GM18907 (cell line): Measurements from ENCODE around the gene ACER2.
"Not testable (repeated sequence)": the region's sequence is repeated elsewhere in the genome, so short reads cannot be mapped to it uniquely, and the experiment has no call there.

Source experiments
- ATAC-seq: cut with Tn5 transposase; IDR thresholded peaks from one replicate; pipeline ENCODE4 v1.9.1; 2021; ENCODE audit warnings: mild to moderate bottlenecking, moderate library complexity; ENCODE audit not compliant: unreplicated experiment

Gene ACER2

DNA sequence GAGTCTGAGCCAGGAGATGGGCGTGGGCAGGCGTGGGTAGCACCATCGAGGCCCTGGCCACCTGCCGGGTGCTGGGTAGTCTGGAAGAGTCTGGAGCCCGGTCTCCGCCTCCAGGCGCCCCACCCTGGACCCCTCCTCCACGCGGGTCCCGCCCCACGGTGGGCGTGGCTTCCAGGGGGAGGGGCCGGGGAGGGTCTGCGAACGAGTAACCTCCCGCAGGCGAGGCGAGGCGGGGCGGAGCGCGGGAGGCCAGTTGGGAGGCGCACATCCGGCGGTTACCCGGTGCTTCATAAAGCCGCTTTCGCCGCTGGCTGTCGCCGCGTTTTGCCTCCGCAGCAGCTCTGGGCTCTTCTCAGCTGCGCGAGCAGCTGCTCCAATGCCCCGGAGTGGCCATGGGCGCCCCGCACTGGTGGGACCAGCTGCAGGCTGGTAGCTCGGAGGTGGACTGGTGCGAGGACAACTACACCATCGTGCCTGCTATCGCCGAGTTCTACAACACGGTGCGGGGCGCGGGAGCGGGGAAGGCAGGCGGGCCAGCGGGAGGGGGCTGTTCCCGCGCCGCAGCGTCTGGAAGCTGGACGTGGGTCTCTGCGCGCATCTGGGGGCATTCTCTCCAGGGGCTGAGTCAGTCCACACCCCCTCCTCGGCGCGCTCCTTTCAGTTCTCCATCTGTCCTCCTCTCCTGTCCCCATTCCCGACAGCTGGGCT is at the start of gene ACER2:
Gene ACER2, plus strand, starts transcription at position 317 of the 708 bp plus-strand sequence. Its CDS starts 76 bp downstream, at position 393.
- ATAC-seq: peak; percentile 95

GRCh38 chr9:19369107-19369506 is 39.7 kb upstream of the ACER2 start:
- no peak for ATAC-seq

DNA sequence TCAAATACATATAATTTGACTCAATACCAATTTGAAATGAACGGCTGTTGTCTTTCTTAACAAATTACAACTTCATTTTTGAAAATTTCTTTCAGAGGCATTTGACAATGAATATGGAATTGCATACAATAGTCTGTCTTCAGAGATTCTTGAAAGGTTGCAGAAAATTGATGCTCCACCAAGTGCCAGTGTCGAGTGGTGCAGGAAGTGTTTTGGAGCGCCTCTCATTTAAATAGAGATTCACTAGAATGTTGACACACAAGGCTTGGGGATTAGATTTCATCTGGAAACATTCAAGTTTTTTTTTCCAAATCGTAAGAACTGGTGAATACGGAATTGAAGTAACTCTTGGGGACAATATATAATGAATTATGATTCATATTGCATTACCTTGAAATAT is 36.9 kb upstream of the ACER2 start:
- no peak for ATAC-seq

DNA sequence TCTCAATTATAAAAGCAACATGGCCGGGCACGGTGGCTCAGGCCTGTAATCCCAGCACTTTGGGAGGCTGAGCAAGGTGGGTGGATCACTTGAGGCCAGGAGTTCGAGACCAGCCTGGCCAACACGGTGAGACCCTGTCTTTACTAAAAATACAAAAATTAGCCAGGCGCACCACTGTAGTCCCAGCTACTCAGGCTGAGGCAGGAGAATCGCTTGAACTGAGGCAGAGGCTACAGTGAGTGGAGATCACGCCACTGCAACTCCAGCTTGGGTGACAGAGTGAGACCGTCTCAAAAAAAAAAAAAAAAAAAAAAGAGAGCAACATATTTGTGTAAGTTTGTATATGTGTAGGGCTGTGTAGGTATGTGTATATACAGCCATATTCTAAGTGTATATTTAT is 36.2 kb upstream of the ACER2 start:
- ATAC-seq: no peak

DNA sequence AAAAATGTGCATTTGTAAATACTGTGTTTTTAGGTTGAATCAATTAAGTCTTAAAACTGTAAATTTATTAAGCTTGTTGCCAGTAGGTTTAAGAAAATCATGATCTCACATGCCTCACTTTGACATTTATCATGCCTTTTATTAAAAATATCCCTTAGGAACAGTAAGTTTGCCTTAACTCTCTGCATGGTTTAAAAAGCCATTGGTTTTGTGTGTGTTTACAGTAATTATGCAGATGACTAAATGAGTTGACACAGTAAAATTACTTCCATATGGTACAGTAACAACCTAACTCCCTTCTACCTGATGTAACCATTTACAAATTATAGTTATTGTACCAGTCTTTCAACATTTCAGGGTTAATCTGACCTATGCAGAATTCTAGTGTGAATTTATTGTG is 35.3 kb upstream of the ACER2 start:
- ATAC-seq: no peak

- no peak for ATAC-seq
These were observed 33.3 kb upstream of the ACER2 start for GRCh38 chr9:19375538-19375937.

DNA sequence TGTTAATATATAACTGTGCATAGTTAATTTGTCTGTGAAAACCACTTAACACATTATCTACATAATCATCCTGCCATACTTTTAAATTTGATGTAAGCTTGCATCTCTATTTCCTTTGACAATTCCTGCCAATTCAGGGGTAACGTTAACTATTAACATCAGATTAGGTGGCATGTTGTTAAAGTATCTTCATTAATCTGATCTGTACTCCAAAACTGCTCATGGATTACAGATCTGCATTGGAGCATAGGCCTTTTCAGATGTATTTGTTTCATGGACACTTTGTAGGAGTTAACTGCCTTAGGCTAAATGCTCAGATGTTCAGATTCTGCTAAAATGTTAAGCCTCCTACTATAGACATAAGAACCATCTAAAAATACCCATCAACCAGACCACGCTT is 31.9 kb upstream of the ACER2 start:
- no peak for ATAC-seq

GRCh38 chr9:19378164-19378563 is 30.6 kb upstream of the ACER2 start:
- ATAC-seq: no peak

GRCh38 chr9:19378647-19379046 is 30.2 kb upstream of the ACER2 start:
- ATAC-seq: no peak

GRCh38 chr9:19379283-19379682 is 29.5 kb upstream of the ACER2 start:
- no peak for ATAC-seq

GRCh38 chr9:19379697-19380046 is 29.1 kb upstream of the ACER2 start:
- ATAC-seq: peak; percentile 46

- no peak for ATAC-seq
These were observed 28.1 kb upstream of the ACER2 start for GRCh38 chr9:19380826-19381075.

DNA sequence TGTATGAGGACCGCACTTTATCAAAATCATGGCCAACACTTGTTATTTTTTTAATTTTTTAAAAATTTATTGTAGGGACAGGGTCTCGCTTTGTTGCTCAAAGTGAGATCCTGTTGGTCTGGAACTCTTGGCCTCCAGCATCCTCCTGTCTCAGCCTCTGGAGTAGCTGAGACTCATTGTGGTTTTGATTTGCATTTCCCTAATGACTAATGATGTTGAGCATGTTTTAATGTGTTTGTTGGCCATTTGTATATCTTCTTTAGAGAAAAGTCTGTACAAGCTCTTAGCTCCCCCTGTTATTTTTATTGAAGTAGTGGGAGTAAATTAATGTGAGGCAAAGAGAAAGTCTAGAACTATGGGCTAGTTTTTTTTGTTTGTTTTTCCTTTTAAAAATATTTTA is 27.2 kb upstream of the ACER2 start:
- ATAC-seq: no peak

DNA sequence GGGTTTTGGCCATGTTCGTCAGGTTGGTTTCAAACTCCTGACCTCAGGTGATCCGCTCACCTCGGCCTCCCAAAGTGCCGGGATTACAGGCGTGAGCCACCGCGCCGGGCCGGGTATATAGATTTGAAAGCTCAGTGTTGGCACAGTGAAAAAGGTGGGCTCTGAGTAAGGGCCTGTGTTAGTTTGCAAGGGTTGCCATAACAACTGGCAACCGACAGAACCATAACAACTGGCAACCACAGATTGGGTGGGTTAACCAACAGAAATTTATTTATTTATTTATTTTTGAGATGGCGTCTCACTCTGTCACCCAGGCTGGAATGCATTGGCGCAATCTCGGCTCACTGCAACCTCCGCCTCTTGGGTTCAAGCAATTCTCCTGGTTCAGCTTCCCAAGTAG is 23.6 kb upstream of the ACER2 start:
- ATAC-seq: not testable (repeated sequence)

GRCh38 chr9:19385786-19386501 is 22.9 kb upstream of the ACER2 start:
- ATAC-seq: no peak

DNA sequence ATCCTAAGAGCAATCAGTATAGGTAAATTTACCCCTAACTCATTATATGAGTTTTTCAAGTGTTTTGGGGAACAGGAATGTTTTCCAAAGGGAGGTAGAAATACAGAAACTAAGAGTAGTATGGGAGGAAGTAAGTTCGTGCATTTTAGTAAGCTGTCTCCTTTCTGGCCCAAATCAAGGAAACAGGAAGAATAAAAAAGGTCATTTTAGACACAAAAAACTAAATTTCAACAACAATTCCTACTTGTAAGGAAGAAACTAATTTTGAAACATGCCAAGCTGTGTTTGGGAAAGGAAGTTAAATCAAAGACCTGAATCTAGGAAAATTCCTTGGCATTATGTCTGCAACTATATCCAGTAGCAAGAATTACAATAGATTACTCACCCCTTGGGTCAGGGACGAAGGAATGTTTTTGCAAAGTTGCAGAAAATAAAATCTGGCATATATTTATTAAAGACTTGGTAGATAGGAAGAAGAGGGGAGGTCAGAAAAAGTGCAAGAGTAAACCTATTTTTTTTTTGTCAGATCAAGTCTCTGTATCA is 22.2 kb upstream of the ACER2 start:
- no peak for ATAC-seq

- no peak for ATAC-seq
These were observed 21.5 kb upstream of the ACER2 start for GRCh38 chr9:19387317-19387716.

GRCh38 chr9:19389539-19389938 is 19.3 kb upstream of the ACER2 start:
- ATAC-seq: not testable (repeated sequence)

- no peak for ATAC-seq
These were observed 11.0 kb upstream of the ACER2 start for GRCh38 chr9:19397845-19398244.

DNA sequence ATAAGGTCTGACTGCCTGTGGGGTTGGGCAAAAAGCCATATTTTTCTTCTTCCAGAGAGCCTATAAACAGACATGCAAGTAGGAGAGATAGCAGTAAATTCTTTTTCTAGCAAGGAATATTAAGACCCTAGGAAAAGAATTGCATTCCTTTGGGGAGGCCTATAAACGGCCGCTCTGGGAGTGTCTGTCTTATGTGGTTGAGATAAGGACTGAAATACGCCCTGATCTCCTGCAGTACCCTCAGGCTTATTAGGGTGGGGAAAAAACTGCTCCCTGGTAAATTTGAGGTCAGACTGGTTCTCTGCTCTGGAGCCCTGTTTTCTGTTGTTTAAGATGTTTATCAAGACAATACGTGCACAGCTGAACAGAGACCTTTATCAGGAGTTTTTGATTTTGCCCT is 5.6 kb upstream of the ACER2 start:
- not testable (repeated sequence) for ATAC-seq

GRCh38 chr9:19404283-19405075 is 4.3 kb upstream of the ACER2 start:
- no peak for ATAC-seq

DNA sequence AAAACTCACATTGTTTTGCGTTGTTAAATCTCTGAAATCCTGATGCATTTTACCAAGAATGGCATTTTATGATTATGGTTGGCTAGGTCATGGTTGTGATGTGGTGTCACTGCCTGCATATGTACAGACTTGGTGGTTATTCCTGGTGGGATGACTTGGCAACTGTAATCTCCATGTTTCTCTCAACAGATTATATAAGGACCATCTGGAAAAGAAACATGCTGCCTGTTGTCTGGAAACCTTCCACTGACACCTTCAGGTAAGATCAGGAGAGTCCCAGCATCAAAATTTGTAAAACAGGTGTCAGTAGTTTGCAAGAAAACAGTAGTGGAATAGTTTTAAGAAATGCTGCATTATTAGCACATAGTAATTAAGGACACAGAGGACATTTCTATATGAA is 3.0 kb upstream of the ACER2 start:
- no peak for ATAC-seq
